ENCODE data around the gene UBE2F.

DNA sequence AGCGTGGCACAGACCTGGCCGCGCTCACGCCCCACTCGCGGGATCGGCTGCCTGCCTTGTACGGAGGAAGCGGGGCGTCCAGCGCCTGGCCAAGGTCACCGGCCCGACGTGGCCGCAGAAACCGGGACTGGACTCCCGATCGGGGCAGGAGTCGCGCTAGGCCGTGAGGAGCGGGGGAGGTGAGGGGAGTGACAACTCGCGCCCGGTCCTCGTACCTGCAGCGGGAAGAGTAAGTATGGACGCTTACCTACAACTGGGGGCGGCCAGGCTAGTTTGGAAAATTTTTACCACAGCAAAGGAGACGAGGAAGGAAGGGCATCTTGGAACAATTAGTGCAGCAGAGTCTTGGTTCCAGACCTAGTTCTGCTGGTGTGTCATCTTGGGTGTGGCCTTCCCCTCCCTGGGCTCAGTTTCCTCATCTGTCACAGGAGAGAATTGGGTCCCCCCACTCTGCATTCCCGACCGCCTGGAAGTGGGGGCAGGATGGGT lies 693 bp downstream of the UBE2F start:
- TF ChIP-seq SMC3 (IDR thresholded peaks at IDR 0.05): no peak
- no peak for TF ChIP-seq NR3C1 (IDR thresholded peaks at IDR 0.05)
- no peak for TF ChIP-seq CHD2 (IDR thresholded peaks at IDR 0.05; ENCODE audit: low read length, partially characterized antibody)
- no peak for TF ChIP-seq REST (IDR thresholded peaks at IDR 0.05)
- no peak for TF ChIP-seq CBX8 (IDR thresholded peaks at IDR 0.05)
- TF ChIP-seq, protein P1, sequence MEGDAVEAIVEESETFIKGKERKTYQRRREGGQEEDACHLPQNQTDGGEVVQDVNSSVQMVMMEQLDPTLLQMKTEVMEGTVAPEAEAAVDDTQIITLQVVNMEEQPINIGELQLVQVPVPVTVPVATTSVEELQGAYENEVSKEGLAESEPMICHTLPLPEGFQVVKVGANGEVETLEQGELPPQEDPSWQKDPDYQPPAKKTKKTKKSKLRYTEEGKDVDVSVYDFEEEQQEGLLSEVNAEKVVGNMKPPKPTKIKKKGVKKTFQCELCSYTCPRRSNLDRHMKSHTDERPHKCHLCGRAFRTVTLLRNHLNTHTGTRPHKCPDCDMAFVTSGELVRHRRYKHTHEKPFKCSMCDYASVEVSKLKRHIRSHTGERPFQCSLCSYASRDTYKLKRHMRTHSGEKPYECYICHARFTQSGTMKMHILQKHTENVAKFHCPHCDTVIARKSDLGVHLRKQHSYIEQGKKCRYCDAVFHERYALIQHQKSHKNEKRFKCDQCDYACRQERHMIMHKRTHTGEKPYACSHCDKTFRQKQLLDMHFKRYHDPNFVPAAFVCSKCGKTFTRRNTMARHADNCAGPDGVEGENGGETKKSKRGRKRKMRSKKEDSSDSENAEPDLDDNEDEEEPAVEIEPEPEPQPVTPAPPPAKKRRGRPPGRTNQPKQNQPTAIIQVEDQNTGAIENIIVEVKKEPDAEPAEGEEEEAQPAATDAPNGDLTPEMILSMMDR (IDR thresholded peaks at IDR 0.05): no peak
- no peak for TF ChIP-seq PBX3 (IDR thresholded peaks at IDR 0.05)
- TF ChIP-seq HEYL (CRISPR knock-in tag; IDR thresholded peaks at IDR 0.05): no peak
- no peak for TF ChIP-seq KDM5A (IDR thresholded peaks at IDR 0.05)
- no peak for TF ChIP-seq POLR2A (IDR thresholded peaks at IDR 0.05; ENCODE audit: low read length)
- no peak for TF ChIP-seq RFX5 (IDR thresholded peaks at IDR 0.05)
- no peak for TF ChIP-seq EP300 (IDR thresholded peaks at IDR 0.05)
- TF ChIP-seq RCOR1 (IDR thresholded peaks at IDR 0.05; ENCODE audit: low read depth, low read length): no peak

All from A549 (cell line).